GM12874 (cell line): ENCODE results near the gene FFAR1.

Experiments used
- CTCF ChIP-seq: IDR thresholded peaks from 2 replicates; pipeline ENCODE4 v1.5.1; 2011; ENCODE audit warnings: low read depth, mild to moderate bottlenecking, control low read depth, low read length, moderate library complexity; ENCODE audit not compliant: insufficient read depth

FFAR1 gene

GRCh38 chr19:35345671-35346111 is 2.0 kb upstream of the FFAR1 start:
- no peak for TF ChIP-seq CTCF

GRCh38 chr19:35346193-35347052 is 1.3 kb upstream of the FFAR1 start:
- TF ChIP-seq CTCF, result no peak

- TF ChIP-seq CTCF, result no peak
Observed at GRCh38 chr19:35347930-35348298, 212 bp downstream of the FFAR1 start.

GRCh38 chr19:35348911-35349611 is 1.4 kb downstream of the FFAR1 start:
- TF ChIP-seq CTCF, result no peak

GRCh38 chr19:35349614-35350521 is 2.2 kb downstream of the FFAR1 start:
- no peak for TF ChIP-seq CTCF

GRCh38 chr19:35350591-35350990 is 2.9 kb downstream of the FFAR1 start:
- TF ChIP-seq CTCF, result no peak
